Thyroid gland (tissue), 4 donors: Measurements from ENCODE around the gene ATIC.

Source experiments
- POLR2A ChIP-seq, 2 donors: fragments of 450-650 bp; IDR thresholded peaks; one replicate each; pipeline ENCODE4 v1.6.1; 2017; ENCODE audit warnings: antibody characterized with exemption in 2 of 2, mild to moderate bottlenecking in 2 of 2, moderate library complexity in 1 of 2
- TF ChIP-seq, protein P1 (sequence below), 6 experiments: fragments of 200-600 bp in 3 of 6; fragments of 450-650 bp in 3 of 6; sonication (generic) in 3 of 6; IDR thresholded peaks; one replicate each; pipeline ENCODE4 v1.5.1; 2016 to 2019; ENCODE audit warnings: antibody characterized with exemption in 6 of 6, mild to moderate bottlenecking in 2 of 6, inconsistent platforms in 1 of 6, moderate library complexity in 1 of 6

DNA sequence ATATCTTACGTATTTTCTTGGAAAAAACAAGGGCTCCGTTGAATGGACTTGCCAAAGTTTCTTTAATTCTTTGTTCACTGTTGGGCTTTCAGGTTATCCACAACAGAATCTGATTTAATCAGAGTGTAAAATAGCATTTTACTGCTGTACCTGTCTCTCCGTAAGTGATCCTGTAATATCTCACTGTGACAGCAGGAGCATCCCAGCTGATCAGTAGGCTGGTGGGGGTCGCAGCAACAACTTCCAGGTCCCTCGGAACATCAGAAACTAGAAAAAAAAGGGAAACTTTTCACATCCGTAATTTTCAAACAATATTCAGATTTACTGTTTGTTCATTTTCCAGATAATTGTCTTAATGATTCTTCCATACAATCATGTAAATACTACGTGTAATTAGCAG lies 72.9 kb downstream of the ATIC start:
- TF ChIP-seq, protein P1, sequence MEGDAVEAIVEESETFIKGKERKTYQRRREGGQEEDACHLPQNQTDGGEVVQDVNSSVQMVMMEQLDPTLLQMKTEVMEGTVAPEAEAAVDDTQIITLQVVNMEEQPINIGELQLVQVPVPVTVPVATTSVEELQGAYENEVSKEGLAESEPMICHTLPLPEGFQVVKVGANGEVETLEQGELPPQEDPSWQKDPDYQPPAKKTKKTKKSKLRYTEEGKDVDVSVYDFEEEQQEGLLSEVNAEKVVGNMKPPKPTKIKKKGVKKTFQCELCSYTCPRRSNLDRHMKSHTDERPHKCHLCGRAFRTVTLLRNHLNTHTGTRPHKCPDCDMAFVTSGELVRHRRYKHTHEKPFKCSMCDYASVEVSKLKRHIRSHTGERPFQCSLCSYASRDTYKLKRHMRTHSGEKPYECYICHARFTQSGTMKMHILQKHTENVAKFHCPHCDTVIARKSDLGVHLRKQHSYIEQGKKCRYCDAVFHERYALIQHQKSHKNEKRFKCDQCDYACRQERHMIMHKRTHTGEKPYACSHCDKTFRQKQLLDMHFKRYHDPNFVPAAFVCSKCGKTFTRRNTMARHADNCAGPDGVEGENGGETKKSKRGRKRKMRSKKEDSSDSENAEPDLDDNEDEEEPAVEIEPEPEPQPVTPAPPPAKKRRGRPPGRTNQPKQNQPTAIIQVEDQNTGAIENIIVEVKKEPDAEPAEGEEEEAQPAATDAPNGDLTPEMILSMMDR (IDR thresholded peaks at IDR 0.05): no peak
- TF ChIP-seq POLR2A (IDR thresholded peaks at IDR 0.05): no peak
